Stimulated activated CD4-positive, alpha-beta T cell treated with anti-CD3 and anti-CD28 coated beads, Interleukin-2, amount 100 ng/mL, for 48 hours (primary cell): Measurements from ENCODE around the gene KIFC3.
"Not testable (repeated sequence)": the region's sequence is repeated elsewhere in the genome, so short reads cannot be mapped to it uniquely, and the experiment has no call there.

Source experiments
- DNase-seq, 2 donors: peaks; one replicate each; pipeline ENCODE4 v3.0.0-alpha.2; 2020

The KIFC3 gene

GRCh38 chr16:57804111-57804837 lies 2.0 kb upstream of the KIFC3 start:
- no peak for DNase-seq

GRCh38 chr16:57803134-57803990 lies 1.1 kb upstream of the KIFC3 start:
- DNase-seq = no peak

- DNase-seq = no peak
Observed at GRCh38 chr16:57801809-57802340, 416 bp downstream of the KIFC3 start.

GRCh38 chr16:57801098-57801808 lies 1.0 kb downstream of the KIFC3 start:
- no peak for DNase-seq

GRCh38 chr16:57800200-57801097 lies 1.8 kb downstream of the KIFC3 start:
- no peak for DNase-seq

- no peak for DNase-seq
Observed at GRCh38 chr16:57799600-57800199, 2.6 kb downstream of the KIFC3 start.

- DNase-seq = no peak
Observed at GRCh38 chr16:57798953-57799599, 3.2 kb downstream of the KIFC3 start.

- no peak for DNase-seq
Observed at GRCh38 chr16:57798267-57798810, 4.0 kb downstream of the KIFC3 start.

- no peak for DNase-seq
Observed at GRCh38 chr16:57797526-57798266, 4.6 kb downstream of the KIFC3 start.

- no peak for DNase-seq
Observed at GRCh38 chr16:57797216-57797525, 5.1 kb downstream of the KIFC3 start.

GRCh38 chr16:57796014-57796413 lies 6.3 kb downstream of the KIFC3 start:
- not testable (repeated sequence) for DNase-seq

GRCh38 chr16:57795431-57795878 lies 6.8 kb downstream of the KIFC3 start:
- no peak for DNase-seq

GRCh38 chr16:57794849-57795430 lies 7.4 kb downstream of the KIFC3 start:
- DNase-seq = no peak

GRCh38 chr16:57791893-57792461 lies 10.3 kb downstream of the KIFC3 start:
- no peak for DNase-seq

- DNase-seq = no peak
Observed at GRCh38 chr16:57791195-57791892, 10.9 kb downstream of the KIFC3 start.

- DNase-seq = no peak
Observed at GRCh38 chr16:57788951-57789350, 13.3 kb downstream of the KIFC3 start.

GRCh38 chr16:57788252-57788841 lies 13.9 kb downstream of the KIFC3 start:
- DNase-seq = no peak

GRCh38 chr16:57787519-57787905 lies 14.8 kb downstream of the KIFC3 start:
- DNase-seq = no peak
